ENCODE measurements around the gene RIN2. TPM values are rescaled to one million over a fixed set of nuclear protein-coding genes. Genes with fewer than 3 reads are reported as not detected.
"Not testable (repeated sequence)": the region's sequence is repeated elsewhere in the genome, so short reads cannot be mapped to it uniquely, and the experiment has no call there.

RIN2 gene
- total RNA-seq, 1 donor = 10.6 TPM

GRCh38 chr20:19748681-19749080 is 9.4 kb upstream of the RIN2 start:
- Histone ChIP-seq H3K4me3 (ENCODE audit: low read length) (no peak overlapping the region), H3K9me3 (ENCODE audit: low read depth, low read length) (no peaks in the 10 kb centered on the region), H3K27me3 (ENCODE audit: insufficient read depth, low read length) (no peaks in the 10 kb centered on the region), H3K4me1 (ENCODE audit: insufficient read depth, low read length) (peaks cover 18% of the 10 kb centered on the region)

GRCh38 chr20:19749618-19750071 is 8.4 kb upstream of the RIN2 start:
- H3K4me1 ChIP-seq (ENCODE audit: insufficient read depth, low read length) = peaks cover 15% of the 10 kb centered on the region
- H3K27me3 ChIP-seq (ENCODE audit: insufficient read depth, low read length) = no peaks in the 10 kb centered on the region
- H3K4me3 ChIP-seq (ENCODE audit: low read length) = no peak overlapping the region
- H3K9me3 ChIP-seq (ENCODE audit: low read depth, low read length) = no peaks in the 10 kb centered on the region

DNA sequence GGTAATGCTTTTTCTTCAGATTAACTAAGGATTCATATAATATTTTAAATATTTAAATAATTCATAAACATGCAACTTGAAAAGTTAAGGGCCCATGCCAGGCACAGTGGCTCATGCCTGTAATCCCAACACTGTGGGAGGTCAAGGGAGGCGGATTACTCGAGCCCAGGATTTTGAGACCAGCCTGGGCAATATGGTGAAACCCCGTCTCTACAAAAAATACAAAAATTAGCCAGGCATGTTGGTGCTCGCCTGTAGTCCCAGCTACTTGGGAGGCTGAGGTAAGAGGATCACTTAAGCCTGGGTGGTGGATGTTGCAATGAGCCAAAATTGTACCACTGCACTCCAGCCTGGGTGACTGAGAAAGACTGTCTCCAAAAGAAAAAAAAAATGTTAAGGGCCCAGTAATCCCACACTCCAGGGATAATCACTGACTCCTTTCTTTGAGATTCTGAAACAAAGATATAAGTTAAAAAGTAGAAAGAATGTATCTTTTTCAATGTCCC is 7.9 kb upstream of the RIN2 start:
- Histone ChIP-seq H3K9me3 (ENCODE audit: low read depth, low read length) (no peaks in the 10 kb centered on the region), H3K4me3 (ENCODE audit: low read length) (no peak overlapping the region), H3K27me3 (ENCODE audit: insufficient read depth, low read length) (no peaks in the 10 kb centered on the region), H3K4me1 (ENCODE audit: insufficient read depth, low read length) (peaks cover 15% of the 10 kb centered on the region)

DNA sequence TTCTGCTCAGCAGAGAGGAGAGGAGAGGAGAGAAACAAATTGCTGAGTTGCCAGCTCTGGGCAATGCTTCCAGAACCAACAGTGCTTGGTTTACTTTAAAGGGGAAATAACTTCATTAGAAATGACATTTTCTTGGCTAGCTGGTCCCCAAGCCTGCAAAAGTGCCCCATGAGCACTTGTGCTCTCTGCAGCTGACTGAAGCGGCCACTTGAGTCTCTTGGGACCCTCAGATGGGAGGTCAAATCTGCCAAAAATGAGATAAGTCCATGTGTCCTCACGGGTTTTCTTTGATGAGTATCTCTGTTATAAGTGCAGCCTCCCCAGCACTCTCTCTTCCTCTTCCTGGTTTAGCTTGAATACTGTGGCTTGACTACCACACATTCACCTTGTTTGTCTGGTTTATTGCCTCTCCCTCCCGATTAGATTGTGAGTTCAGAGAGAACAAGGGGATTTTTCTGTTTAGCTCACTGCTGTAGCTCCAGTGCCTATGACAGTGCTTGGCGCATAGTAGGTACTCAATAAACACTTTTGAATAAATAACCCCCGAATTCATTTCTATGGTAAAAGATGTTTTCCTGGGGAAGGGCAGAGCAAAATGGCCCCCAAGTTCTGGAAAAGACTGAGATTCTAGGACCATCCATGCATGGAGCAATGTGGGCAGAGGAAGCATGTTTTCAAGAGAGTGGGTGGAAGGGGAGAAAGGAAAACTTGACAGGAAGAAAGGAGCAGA is 7.0 kb upstream of the RIN2 start:
- Histone ChIP-seq H3K9me3 (ENCODE audit: low read depth, low read length) (no peaks in the 10 kb centered on the region), H3K4me1 (ENCODE audit: insufficient read depth, low read length) (peaks cover 15% of the 10 kb centered on the region), H3K4me3 (ENCODE audit: low read length) (no peak overlapping the region), H3K27me3 (ENCODE audit: insufficient read depth, low read length) (no peaks in the 10 kb centered on the region)

GRCh38 chr20:19754201-19754600 is 3.9 kb upstream of the RIN2 start:
- H3K9me3 ChIP-seq (ENCODE audit: low read depth, low read length); H3K4me3 ChIP-seq (ENCODE audit: low read length): not testable (repeated sequence)
- Histone ChIP-seq H3K4me1 (ENCODE audit: insufficient read depth, low read length) (peaks cover 33% of the 10 kb centered on the region), H3K27me3 (ENCODE audit: insufficient read depth, low read length) (peaks cover 12% of the 10 kb centered on the region)

GRCh38 chr20:19756761-19757486 is 1.1 kb upstream of the RIN2 start:
- peaks cover 14% of the 10 kb centered on the region for H3K27me3 ChIP-seq (ENCODE audit: insufficient read depth, low read length)
- no peaks in the 10 kb centered on the region for H3K9me3 ChIP-seq (ENCODE audit: low read depth, low read length)
- H3K4me3 ChIP-seq (ENCODE audit: low read length) = peak overlapping the region; percentile 47
- peaks cover 33% of the 10 kb centered on the region for H3K4me1 ChIP-seq (ENCODE audit: insufficient read depth, low read length)

DNA sequence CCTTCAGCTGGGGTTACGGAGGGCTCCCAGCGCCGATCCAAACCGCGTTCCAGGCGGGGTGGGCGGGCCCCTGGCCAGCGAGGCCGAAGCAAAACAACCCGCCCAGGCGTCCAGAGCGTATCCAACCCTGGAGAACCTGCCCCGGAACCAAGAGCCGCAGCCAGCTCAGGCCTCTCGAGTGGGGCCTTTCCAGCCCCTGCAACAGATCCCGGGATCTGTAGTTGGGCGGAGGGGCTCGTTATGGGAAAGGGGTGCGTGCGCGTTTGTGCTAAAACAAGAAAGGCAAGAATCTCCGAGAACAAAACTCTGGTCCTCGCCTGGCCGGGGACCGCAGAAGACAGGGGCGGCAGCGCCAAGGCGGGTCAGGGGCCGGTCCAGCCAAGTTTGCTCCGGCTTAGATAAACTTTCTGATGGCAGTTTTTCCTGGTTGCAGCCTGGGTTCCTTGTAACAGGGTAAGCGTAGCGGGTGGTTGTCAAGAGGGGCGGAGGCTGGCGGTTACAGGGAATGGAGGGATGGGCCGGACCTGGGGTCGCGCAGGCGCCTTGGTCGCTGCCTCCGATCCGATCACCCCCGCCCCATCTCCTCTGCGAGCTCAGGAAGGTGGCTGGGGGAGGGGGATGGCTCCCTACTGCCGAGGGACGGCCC is 448 bp upstream of the RIN2 start:
- Histone ChIP-seq H3K4me3 (ENCODE audit: low read length) (peak overlapping the region; percentile 47), H3K27me3 (ENCODE audit: insufficient read depth, low read length) (peaks cover 14% of the 10 kb centered on the region), H3K4me1 (ENCODE audit: insufficient read depth, low read length) (peaks cover 33% of the 10 kb centered on the region), H3K9me3 (ENCODE audit: low read depth, low read length) (no peaks in the 10 kb centered on the region)

- no peaks in the 10 kb centered on the region for H3K9me3 ChIP-seq (ENCODE audit: low read depth, low read length)
- peaks cover 33% of the 10 kb centered on the region for H3K4me1 ChIP-seq (ENCODE audit: insufficient read depth, low read length)
- H3K4me3 ChIP-seq (ENCODE audit: low read length) = peak overlapping the region; percentile 47
- peaks cover 14% of the 10 kb centered on the region for H3K27me3 ChIP-seq (ENCODE audit: insufficient read depth, low read length)
These were observed 658 bp downstream of the RIN2 start for GRCh38 chr20:19758501-19759331.

DNA sequence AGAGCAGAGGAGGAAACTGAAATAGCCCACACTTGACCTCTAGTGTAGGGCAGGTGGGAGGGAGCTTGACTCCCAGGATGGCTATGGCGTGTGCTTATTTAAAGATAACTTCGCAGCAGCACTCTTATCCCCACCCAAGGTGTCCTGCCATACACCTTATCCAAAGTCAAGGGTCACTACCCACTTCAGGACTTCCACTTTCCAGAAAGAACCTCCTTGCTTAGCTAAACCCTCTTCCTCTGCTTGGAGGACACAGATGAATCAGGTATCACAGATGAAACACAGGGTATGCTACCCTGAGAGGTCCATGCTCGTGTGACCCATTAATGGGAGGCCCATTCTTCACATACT is 2.3 kb downstream of the RIN2 start:
- Histone ChIP-seq H3K27me3 (ENCODE audit: insufficient read depth, low read length) (peaks cover 14% of the 10 kb centered on the region), H3K9me3 (ENCODE audit: low read depth, low read length) (no peaks in the 10 kb centered on the region), H3K4me3 (ENCODE audit: low read length) (no peak overlapping the region), H3K4me1 (ENCODE audit: insufficient read depth, low read length) (peaks cover 33% of the 10 kb centered on the region)

GRCh38 chr20:19761326-19761725 is 3.3 kb downstream of the RIN2 start:
- Histone ChIP-seq H3K9me3 (ENCODE audit: low read depth, low read length) (no peaks in the 10 kb centered on the region), H3K4me3 (ENCODE audit: low read length) (no peak overlapping the region), H3K27me3 (ENCODE audit: insufficient read depth, low read length) (peaks cover 14% of the 10 kb centered on the region), H3K4me1 (ENCODE audit: insufficient read depth, low read length) (peaks cover 33% of the 10 kb centered on the region)

GRCh38 chr20:19761841-19762240 is 3.8 kb downstream of the RIN2 start:
- H3K4me3 ChIP-seq (ENCODE audit: low read length) = no peak overlapping the region
- peaks cover 14% of the 10 kb centered on the region for H3K27me3 ChIP-seq (ENCODE audit: insufficient read depth, low read length)
- no peaks in the 10 kb centered on the region for H3K9me3 ChIP-seq (ENCODE audit: low read depth, low read length)
- peaks cover 31% of the 10 kb centered on the region for H3K4me1 ChIP-seq (ENCODE audit: insufficient read depth, low read length)

DNA sequence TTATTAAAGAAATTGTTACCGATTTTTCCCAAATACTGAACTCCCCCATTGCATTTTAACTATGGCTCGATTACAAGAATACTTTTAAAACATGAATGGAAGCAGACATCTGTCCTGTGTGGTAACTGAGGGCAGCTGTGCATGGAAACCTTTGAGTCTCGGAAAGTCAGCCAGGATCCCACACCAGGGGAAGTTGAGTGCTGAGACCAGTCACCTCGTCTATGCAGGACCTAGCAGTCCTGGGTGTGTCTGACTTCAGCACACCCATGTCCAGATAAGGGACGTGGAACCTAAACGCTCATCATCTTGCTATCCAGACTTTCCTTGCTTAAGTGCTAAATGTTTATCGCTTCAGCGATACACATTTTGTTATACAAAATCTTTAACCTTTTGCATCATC is 6.1 kb downstream of the RIN2 start:
- Histone ChIP-seq H3K4me3 (ENCODE audit: low read length) (no peak overlapping the region), H3K4me1 (ENCODE audit: insufficient read depth, low read length) (peaks cover 16% of the 10 kb centered on the region), H3K27me3 (ENCODE audit: insufficient read depth, low read length) (peaks cover 1% of the 10 kb centered on the region), H3K9me3 (ENCODE audit: low read depth, low read length) (no peaks in the 10 kb centered on the region)

DNA sequence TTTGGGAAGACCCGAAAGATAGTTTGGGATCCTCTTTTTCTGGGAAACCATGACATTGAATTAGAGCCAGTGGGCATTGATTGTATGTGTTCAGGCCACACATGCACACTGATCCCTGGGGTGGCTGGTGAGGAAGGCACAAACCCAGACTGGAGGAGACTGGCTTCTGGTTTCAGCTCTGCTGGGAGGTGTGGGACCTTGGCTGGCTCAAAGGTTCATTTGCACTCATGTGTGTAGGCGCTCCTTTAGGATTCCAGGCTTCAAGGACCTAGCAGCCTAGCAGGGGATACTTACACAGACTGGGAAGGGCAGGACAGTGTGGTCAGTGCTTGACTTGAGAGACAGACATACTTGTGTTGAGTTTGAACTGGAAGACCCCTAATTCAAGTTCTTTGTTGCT is 7.2 kb downstream of the RIN2 start:
- Histone ChIP-seq H3K9me3 (ENCODE audit: low read depth, low read length) (no peaks in the 10 kb centered on the region), H3K4me1 (ENCODE audit: insufficient read depth, low read length) (peaks cover 5% of the 10 kb centered on the region), H3K4me3 (ENCODE audit: low read length) (no peak overlapping the region), H3K27me3 (ENCODE audit: insufficient read depth, low read length) (no peaks in the 10 kb centered on the region)

- Histone ChIP-seq H3K9me3 (ENCODE audit: low read depth, low read length) (no peaks in the 10 kb centered on the region), H3K27me3 (ENCODE audit: insufficient read depth, low read length) (no peaks in the 10 kb centered on the region), H3K4me3 (ENCODE audit: low read length) (no peak overlapping the region), H3K4me1 (ENCODE audit: insufficient read depth, low read length) (no peaks in the 10 kb centered on the region)
These were observed 7.9 kb downstream of the RIN2 start for GRCh38 chr20:19765913-19766312.
